ENCODE results near the gene PFN1.
A peak's percentile ranks its signal among the peaks of the same experiment; 100 is the strongest.

The PFN1 gene

GRCh38 chr17:4948166-4948930, at the start of gene PFN1:
PFN1 (minus strand) TSS chr17:4948530; CDS start chr17:4948394, 136 bp downstream.
- TF ChIP-seq CTCF (IDR thresholded peaks at IDR 0.05) = no peak
- peak within 1 kb of the TSS; percentile 97 to 99 for H3K27ac ChIP-seq
- H3K4me3 ChIP-seq = peak within 1 kb of the TSS; percentile 99
- DNase-seq (ENCODE audit: low spot score) = peak; percentile 94

- peak; percentile 94 for DNase-seq (ENCODE audit: low spot score)
- Histone ChIP-seq H3K27ac (peak within 1 kb of the TSS; percentile 90 to 95), H3K4me3 (peak within 1 kb of the TSS; percentile 99)
- TF ChIP-seq CTCF (IDR thresholded peaks at IDR 0.05) = no peak
Observed at GRCh38 chr17:4997302-4998026, 49.1 kb upstream of the PFN1 start, which contains the start of the genes INCA1 and KIF1C. INCA1 (minus strand) TSS chr17:4997522; CDS start chr17:4994437, 3,085 bp downstream. KIF1C (plus strand) TSS chr17:4997950; CDS start chr17:5000247, 2,297 bp downstream.

GRCh38 chr17:4994081-4994595, 45.8 kb upstream of the PFN1 start:
- no peak for TF ChIP-seq CTCF (IDR thresholded peaks at IDR 0.05)
- Histone ChIP-seq H3K27ac (no peak overlapping the region), H3K4me3 (no peak overlapping the region)
- no peak for DNase-seq (ENCODE audit: low spot score)

- DNase-seq (ENCODE audit: low spot score) = peak; percentile 75
- no peak for TF ChIP-seq CTCF (IDR thresholded peaks at IDR 0.05)
- H3K27ac ChIP-seq = peak overlapping the region; percentile 86 to 98
- peak overlapping the region; percentile 99 for H3K4me3 ChIP-seq
Observed at GRCh38 chr17:4987767-4988567, 39.6 kb upstream of the PFN1 start.

- DNase-seq (ENCODE audit: low spot score) = peak; percentile 94
- H3K27ac ChIP-seq = peak within 1 kb of the TSS; percentile 86 to 98
- H3K4me3 ChIP-seq = peak within 1 kb of the TSS; percentile 99
- TF ChIP-seq CTCF (IDR thresholded peaks at IDR 0.05) = peak; percentile 88
Observed at GRCh38 chr17:4986951-4987766, 38.8 kb upstream of the PFN1 start, which contains the start of gene CAMTA2. CAMTA2 (minus strand) TSS chr17:4987675; CDS start chr17:4986222, 1,453 bp downstream.

- peak overlapping the region; percentile 99 for H3K4me3 ChIP-seq
- no peak for TF ChIP-seq CTCF (IDR thresholded peaks at IDR 0.05)
- DNase-seq (ENCODE audit: low spot score) = no peak
- peak overlapping the region; percentile 86 to 98 for H3K27ac ChIP-seq
Observed at GRCh38 chr17:4986403-4986802, 38.1 kb upstream of the PFN1 start.
